ENCODE measurements around the gene VAMP3. TPM values are rescaled to one million over a fixed set of nuclear protein-coding genes. Genes with fewer than 3 reads are reported as not detected.
A peak's percentile ranks its signal among the peaks of the same experiment; 100 is the strongest.

VAMP3 gene
- total and polyA plus RNA-seq, 9 of the 15 experiments (the other 6 are each of a cell fraction or from before 2014, with no cell fraction given) = 27.1 to 71.3 (median 47.5) TPM

GRCh38 chr1:7781923-7782495 lies 10.9 kb downstream of the VAMP3 start:
- in situ Hi-C loops (cut with MboI) (no loop called here), intact Hi-C loops (cut with micrococcal nuclease) (no loop called here)
- FAIRE-seq (no peak), DNase-seq (ENCODE audit: extremely low read depth in 1 of 4, low spot score in 3 of 4) (no peak), ATAC-seq (no peak)
- CTCF ChIA-PET (ENCODE audit: low intra/inter-chr PET ratio) = no interaction called here
- Histone ChIP-seq H4K20me1 (replicated peaks; ENCODE audit: control insufficient read depth, insufficient read depth, low read length) (no peaks in the 10 kb centered on the region), H3K36me3 (ENCODE audit: control insufficient read depth, insufficient read depth, low read length) (peaks cover 56% of the 10 kb centered on the region), H3K4me3 (no peak overlapping the region), H3K27me3 (ENCODE audit: control insufficient read depth in 2 of 2, insufficient read depth in 2 of 2, low read length in 2 of 2) (no peaks in the 10 kb centered on the region), H3K4me1 (replicated peaks in 1 of 2; ENCODE audit: control insufficient read depth in 2 of 2, insufficient read depth in 2 of 2, low read length in 2 of 2) (peaks cover 7 to 17% of the 10 kb centered on the region in 2 experiments; a peak in 4 of 5 replicates), H3K79me2 (ENCODE audit: control insufficient read depth, insufficient read depth, low read length) (no peaks in the 10 kb centered on the region), H2AFZ (ENCODE audit: low read depth, low read length) (no peak overlapping the region), H3K9me1 (ENCODE audit: control insufficient read depth, insufficient read depth, low read length) (no peaks in the 10 kb centered on the region), H3K9ac (ENCODE audit: insufficient read depth in 1 of 2, low read depth in 2 of 2, low read length in 2 of 2) (no peak overlapping the region), H3K4me2 (ENCODE audit: insufficient read depth, low read length) (no peak overlapping the region), H3K9me3 (replicated peaks; ENCODE audit: control insufficient read depth, insufficient read depth, low read depth, low read length) (peaks cover 7% of the 10 kb centered on the region), H3K27ac (ENCODE audit: extremely low read depth, low read depth, low read length) (no peak overlapping the region)
- TF ChIP-seq ZBTB33 (CRISPR knock-in tag; IDR thresholded peaks at IDR 0.05) (peak; percentile 71), KDM2B (CRISPR knock-in tag; IDR thresholded peaks at IDR 0.05) (no peak), STAT6 (CRISPR knock-in tag; IDR thresholded peaks at IDR 0.05) (no peak), ZNF263 (CRISPR knock-in tag; IDR thresholded peaks at IDR 0.05; ENCODE audit: borderline replicate concordance) (no peak), SPI1 (IDR thresholded peaks at IDR 0.05; ENCODE audit: borderline replicate concordance, low read depth, low read length) (0 out of 2 replicates have a peak, but pooled peaks have one; percentile 10), POLR2G (IDR thresholded peaks at IDR 0.05; ENCODE audit: low read depth, low read length) (0 out of 2 replicates have a peak, but pooled peaks have one; percentile 28), CTCFL (IDR thresholded peaks at IDR 0.05; ENCODE audit: borderline replicate concordance, insufficient read depth, low read depth, low read length, poor library complexity, severe bottlenecking) (no peak), CBX8 (IDR thresholded peaks at IDR 0.05; ENCODE audit: borderline replicate concordance, extremely low read depth, low read depth, low read length, poor library complexity, severe bottlenecking) (no peak), MXD1 (CRISPR knock-in tag; IDR thresholded peaks at IDR 0.05; ENCODE audit: borderline replicate concordance, poor library complexity, severe bottlenecking) (no peak), HNRNPH1 (optimal IDR thresholded peaks at IDR 0.05; ENCODE audit: low read depth, low read length) (no peak), RHOXF2B (CRISPR knock-in tag; conservative IDR thresholded peaks at IDR 0.05) (no peak), SUPT5H (IDR thresholded peaks at IDR 0.05) (0 out of 2 replicates have a peak, but pooled peaks have one; percentile 34), POLR2AphosphoS5 (IDR thresholded peaks at IDR 0.05; ENCODE audit: control insufficient read depth, insufficient read depth, low read depth, low read length) (0 out of 2 replicates have a peak, but pooled peaks have one; percentile 9)
- 74% methylated on average over 16 of the region's 16 CpGs for WGBS (ENCODE audit: insufficient coverage, low coverage, missing lambda C conversion rate)
- POLR2A ChIA-PET = interaction anchor here (1.0 to 1.9 kb wide), 3 partner anchors 11 to 38 kb away, joined by 3 to 6 read pairs (median 5); partner anchors contain the start of gene VAMP3
- BruUV-seq (replicated peaks) = no TSS peak
